ENCODE data around the gene LIPC. TPM values are rescaled to one million over a fixed set of nuclear protein-coding genes. Genes with fewer than 3 reads are reported as not detected.

LIPC gene
- total and polyA plus RNA-seq, 9 of the 15 experiments (the other 6 are each of a cell fraction or from before 2014, with no cell fraction given) = 0.07 to 0.41 (median 0.11) TPM; not detected in 2

DNA sequence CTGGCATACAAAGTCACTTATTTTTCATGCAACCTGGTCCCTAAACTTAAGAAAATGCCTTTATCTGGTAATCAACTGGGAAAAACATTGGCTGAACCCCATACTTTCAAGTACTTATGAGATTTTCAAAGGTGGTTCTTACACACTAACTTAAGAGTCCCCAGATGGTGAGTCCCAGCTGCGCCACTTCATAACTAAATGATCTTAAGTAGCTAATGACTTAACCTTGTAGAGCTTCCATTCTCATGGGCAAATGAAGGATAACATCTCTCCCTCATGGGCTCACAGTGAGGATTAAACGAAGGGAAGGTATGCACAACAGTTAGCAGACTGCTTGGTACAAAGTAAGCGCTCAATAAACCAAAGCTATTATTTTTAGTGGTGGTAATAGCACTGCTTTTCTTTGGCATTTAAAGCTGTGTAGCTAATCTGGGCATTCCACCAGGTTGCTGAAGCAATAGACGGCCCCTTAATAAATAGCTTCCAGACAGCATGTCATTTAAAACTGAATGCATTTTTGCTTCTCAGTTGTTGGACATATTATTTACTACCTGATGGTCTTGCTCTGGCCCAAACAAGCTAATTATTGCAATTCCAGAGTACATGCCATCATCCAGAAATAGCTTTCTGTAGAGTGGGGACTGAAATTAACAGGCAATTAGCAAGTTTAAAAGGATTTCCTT, 55.4 kb downstream of the LIPC start:
- ChIA-PET CTCF (ENCODE audit: low intra/inter-chr PET ratio) (no interaction called here), POLR2A (interaction anchor here (0.9 to 1.4 kb wide), 3 partner anchors 9 to 24 kb away, joined by 3 to 5 read pairs (median 3); no protein-coding TSS in a partner anchor)
- Histone ChIP-seq H3K9me1 (ENCODE audit: control insufficient read depth, insufficient read depth, low read length) (no peaks in the 10 kb centered on the region), H3K9ac (ENCODE audit: insufficient read depth in 1 of 2, low read depth in 2 of 2, low read length in 2 of 2) (no peak overlapping the region), H4K20me1 (replicated peaks; ENCODE audit: control insufficient read depth, insufficient read depth, low read length) (no peaks in the 10 kb centered on the region), H3K79me2 (ENCODE audit: control insufficient read depth, insufficient read depth, low read length) (no peaks in the 10 kb centered on the region), H3K4me2 (ENCODE audit: insufficient read depth, low read length) (no peak overlapping the region), H3K4me1 (replicated peaks in 1 of 2; ENCODE audit: control insufficient read depth in 2 of 2, insufficient read depth in 2 of 2, low read length in 2 of 2) (peaks cover 8 to 11% of the 10 kb centered on the region in 2 experiments; a peak in 4 of 5 replicates), H3K27ac (ENCODE audit: extremely low read depth, low read depth, low read length) (no peak overlapping the region), H3K9me3 (replicated peaks; ENCODE audit: control insufficient read depth, insufficient read depth, low read depth, low read length) (no peaks in the 10 kb centered on the region; the same call in 1 of the 2 replicates), H2AFZ (ENCODE audit: low read depth, low read length) (no peak overlapping the region), H3K4me3 (no peak overlapping the region), H3K27me3 (ENCODE audit: control insufficient read depth in 2 of 2, insufficient read depth in 2 of 2, low read length in 2 of 2) (no peaks in the 10 kb centered on the region), H3K36me3 (ENCODE audit: control insufficient read depth, insufficient read depth, low read length) (no peaks in the 10 kb centered on the region)
- ATAC-seq (no peak), DNase-seq (ENCODE audit: extremely low read depth in 1 of 4, low spot score in 3 of 4) (no peak), FAIRE-seq (no peak)
- TF ChIP-seq ZBTB43 (CRISPR knock-in tag; IDR thresholded peaks at IDR 0.05) = no peak
- TF ChIP-seq ZNF146 (CRISPR knock-in tag; IDR thresholded peaks at IDR 0.05; ENCODE audit: unreplicated experiment) = no peak
- TF ChIP-seq PTTG1 (tag; IDR thresholded peaks at IDR 0.05; ENCODE audit: low read depth) = no peak
- no peak for TF ChIP-seq CUX1 (CRISPR knock-in tag; IDR thresholded peaks at IDR 0.05)
- TF ChIP-seq SRF (CRISPR knock-in tag; IDR thresholded peaks at IDR 0.05) = no peak
- TF ChIP-seq, protein P1, sequence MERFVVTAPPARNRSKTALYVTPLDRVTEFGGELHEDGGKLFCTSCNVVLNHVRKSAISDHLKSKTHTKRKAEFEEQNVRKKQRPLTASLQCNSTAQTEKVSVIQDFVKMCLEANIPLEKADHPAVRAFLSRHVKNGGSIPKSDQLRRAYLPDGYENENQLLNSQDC (CRISPR knock-in tag; IDR thresholded peaks at IDR 0.05) = no peak
- no peak for TF ChIP-seq MYC (IDR thresholded peaks at IDR 0.05; ENCODE audit: low read depth, low read length)
- TF ChIP-seq MYC (CRISPR knock-in tag; IDR thresholded peaks at IDR 0.05; ENCODE audit: borderline replicate concordance, low read depth) = no peak
- TF ChIP-seq COPS2 (conservative IDR thresholded peaks at IDR 0.05) = no peak
- in situ Hi-C loops (cut with MboI) (no loop called here), intact Hi-C loops (cut with micrococcal nuclease) (no loop called here)
- WGBS (ENCODE audit: insufficient coverage, low coverage, missing lambda C conversion rate) = 79% methylated on average over 4 of the region's 4 CpGs
- no TSS peak for BruUV-seq (replicated peaks)
